CD4-positive, alpha-beta T cell (primary cell): ENCODE measurements around the gene LGI4. TPM values are rescaled to one million over a fixed set of nuclear protein-coding genes. Genes with fewer than 3 reads are reported as not detected.

Experiments
- ATAC-seq: fragments of 200-7000 bp; cut with Tn5 transposase; one replicate; pipeline ENCODE4 v1.10.0; 2022; ENCODE audit warnings: mild to moderate bottlenecking; ENCODE audit not compliant: poor library complexity
- CTCF ChIA-PET: fragments of 350-600 bp; sonication (Branson Sonifier 250); formaldehyde crosslinking; loops from one replicate; lab custom pipeline; 2021; ENCODE audit warnings: antibody characterized with exemption, inconsistent platforms; lab: Charles Lee
- POLR2A ChIA-PET: fragments of 350-600 bp; sonication (Branson Sonifier 250); formaldehyde crosslinking; loops from one replicate; lab custom pipeline; 2021; ENCODE audit warnings: antibody characterized with exemption, inconsistent platforms; lab: Charles Lee
- DNase-seq, 14 experiments: peaks; one replicate each; pipeline ENCODE4 v3.0.0-alpha.2; 2013 to 2020; ENCODE audit warnings: mixed read lengths in 2 of 14
- H3K27ac ChIP-seq, 2 donors: one replicate each; pipeline versions ENCODE4 v1.5.1 to v1.7.0; 2013; ENCODE audit warnings: low read length in 2 of 2, low read depth in 1 of 2, mild to moderate bottlenecking in 1 of 2
- H3K27me3 ChIP-seq, 2 experiments: 1 replicate in 1 of 2; 2 replicates in 1 of 2; pipeline versions ENCODE4 v1.6.1 to v1.7.0; 2013; ENCODE audit warnings: low read length in 2 of 2, control low read depth in 1 of 2, mild to moderate bottlenecking in 1 of 2, moderate library complexity in 1 of 2; ENCODE audit not compliant: insufficient read depth in 2 of 2, control insufficient read depth in 1 of 2
- H3K36me3 ChIP-seq: one replicate; pipeline ENCODE4 v1.6.1; 2013; ENCODE audit warnings: low read length, control low read depth; ENCODE audit not compliant: insufficient read depth
- H3K4me1 ChIP-seq: one replicate; pipeline ENCODE4 v1.6.1; 2013; ENCODE audit warnings: low read length, control low read depth; ENCODE audit not compliant: insufficient read depth
- H3K4me3 ChIP-seq: one replicate; pipeline ENCODE4 v1.5.1; 2013; ENCODE audit warnings: mild to moderate bottlenecking, low read length, moderate library complexity
- H3K9me3 ChIP-seq, 2 experiments: 1 replicate in 1 of 2; 2 replicates in 1 of 2; pipeline versions ENCODE4 v1.6.1 to v1.7.0; 2013; ENCODE audit warnings: low read length in 2 of 2, mild to moderate bottlenecking in 2 of 2, control low read depth in 1 of 2, moderate library complexity in 1 of 2; ENCODE audit not compliant: control insufficient read depth in 1 of 2, insufficient read depth in 1 of 2
- H3K27ac Mint-ChIP-seq: one replicate; pipeline ENCODE4 v1.8.0; 2020; ENCODE audit warnings: mixed read lengths
- H3K27me3 Mint-ChIP-seq: one replicate; pipeline ENCODE4 v1.8.0; 2021; ENCODE audit warnings: mixed read lengths
- H3K36me3 Mint-ChIP-seq: one replicate; pipeline ENCODE4 v1.8.0; 2021; ENCODE audit warnings: low read depth, mixed read lengths
- H3K4me1 Mint-ChIP-seq: one replicate; pipeline ENCODE4 v1.8.0; 2021; ENCODE audit warnings: low read depth, mixed read lengths
- H3K4me3 Mint-ChIP-seq: one replicate; pipeline ENCODE4 v1.8.0; 2020; ENCODE audit warnings: mild to moderate bottlenecking, mixed read lengths
- H3K9me3 Mint-ChIP-seq: one replicate; pipeline ENCODE4 v1.8.0; 2020; ENCODE audit warnings: mixed read lengths
- intact Hi-C, 2 experiments: fragments of 100-400 bp; cut with DNase I in 1 of 2; cut with micrococcal nuclease in 1 of 2; formaldehyde crosslinking; loops; one replicate each; pipeline versions ENCODE4 v1.15.1 to v1.9.0; 2023 to 2025; cut with DNase I, micrococcal nuclease
- total RNA-seq, 174 experiments: library from RNA in 2 of 174; stranded (reverse) in 2 of 174; gene quantifications; one replicate each; pipeline ENCODE4 v1.2.3 and lab custom pipeline; 2021 to 2026
- TF ChIP-seq, protein P1 (sequence below): fragments of 200-600 bp; IDR thresholded peaks from one replicate; pipeline ENCODE4 v1.8.0; 2022; ENCODE audit warnings: antibody characterized with exemption, mild to moderate bottlenecking

LGI4 gene
- total RNA-seq, 2 experiments from 2014 or later: 0.69 to 0.70 TPM

DNA sequence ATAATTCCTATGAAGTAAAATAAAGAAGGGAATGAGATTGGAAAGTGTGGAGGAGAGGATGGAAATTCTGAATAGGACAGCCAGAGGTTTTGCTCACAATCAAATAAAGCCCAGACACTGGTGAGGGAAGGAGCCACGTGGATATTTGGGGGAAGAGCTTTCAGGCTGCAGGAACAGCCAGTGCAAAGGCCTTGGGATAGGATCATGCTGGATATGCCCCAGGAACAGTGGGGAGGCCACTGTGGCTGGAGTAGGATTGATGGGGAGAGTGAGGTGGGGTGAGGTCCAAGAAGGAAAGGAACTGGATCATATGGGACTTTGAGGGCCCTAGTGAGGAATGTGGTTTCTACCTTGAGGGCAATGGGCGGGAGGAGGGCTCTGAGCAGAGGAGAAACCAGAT, 15.6 kb upstream of the LGI4 start:
- Histone ChIP-seq H3K36me3 (no peaks in the 10 kb centered on the region), H3K4me1 (peaks cover 15% of the 10 kb centered on the region), H3K27me3 (no peaks in the 10 kb centered on the region), H3K27ac (no peak overlapping the region), H3K9me3 (no peaks in the 10 kb centered on the region), H3K4me3 (no peak overlapping the region)
- ChIA-PET POLR2A (no interaction called here), CTCF (no interaction called here)
- Mint-ChIP-seq H3K27ac (peak overlapping the region; percentile 43), H3K27me3 (no peaks in the 10 kb centered on the region), H3K4me1 (peaks cover 33% of the 10 kb centered on the region), H3K9me3 (no peaks in the 10 kb centered on the region), H3K36me3 (peaks cover 16% of the 10 kb centered on the region), H3K4me3 (peak overlapping the region; percentile 68)
- TF ChIP-seq, protein P1, sequence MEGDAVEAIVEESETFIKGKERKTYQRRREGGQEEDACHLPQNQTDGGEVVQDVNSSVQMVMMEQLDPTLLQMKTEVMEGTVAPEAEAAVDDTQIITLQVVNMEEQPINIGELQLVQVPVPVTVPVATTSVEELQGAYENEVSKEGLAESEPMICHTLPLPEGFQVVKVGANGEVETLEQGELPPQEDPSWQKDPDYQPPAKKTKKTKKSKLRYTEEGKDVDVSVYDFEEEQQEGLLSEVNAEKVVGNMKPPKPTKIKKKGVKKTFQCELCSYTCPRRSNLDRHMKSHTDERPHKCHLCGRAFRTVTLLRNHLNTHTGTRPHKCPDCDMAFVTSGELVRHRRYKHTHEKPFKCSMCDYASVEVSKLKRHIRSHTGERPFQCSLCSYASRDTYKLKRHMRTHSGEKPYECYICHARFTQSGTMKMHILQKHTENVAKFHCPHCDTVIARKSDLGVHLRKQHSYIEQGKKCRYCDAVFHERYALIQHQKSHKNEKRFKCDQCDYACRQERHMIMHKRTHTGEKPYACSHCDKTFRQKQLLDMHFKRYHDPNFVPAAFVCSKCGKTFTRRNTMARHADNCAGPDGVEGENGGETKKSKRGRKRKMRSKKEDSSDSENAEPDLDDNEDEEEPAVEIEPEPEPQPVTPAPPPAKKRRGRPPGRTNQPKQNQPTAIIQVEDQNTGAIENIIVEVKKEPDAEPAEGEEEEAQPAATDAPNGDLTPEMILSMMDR: no peak
- no peak for DNase-seq
- ATAC-seq: no peak
- intact Hi-C loops: loop anchor here in 1 of 2 experiments (5.0 kb wide), 1 partner anchor 57 kb away; no protein-coding TSS in a partner anchor

DNA sequence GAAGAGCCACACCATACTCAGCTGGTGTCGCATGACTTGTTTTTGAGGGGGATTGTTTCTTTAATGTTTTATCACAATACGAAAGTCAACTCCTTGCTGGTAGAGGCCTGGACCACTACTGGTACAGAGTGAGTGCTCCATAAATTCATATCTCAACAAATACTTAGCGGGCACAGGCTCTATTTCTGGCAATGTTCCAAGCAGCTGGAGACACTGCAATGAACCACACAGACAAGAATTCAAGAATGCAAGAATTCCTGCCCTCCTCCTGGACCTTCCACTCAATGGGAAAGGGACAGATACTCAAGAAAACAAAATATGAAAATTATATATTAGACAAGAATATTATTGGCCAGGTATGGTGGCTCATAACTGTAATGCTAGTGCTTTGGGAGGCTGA, 14.6 kb upstream of the LGI4 start:
- H3K36me3 ChIP-seq: no peaks in the 10 kb centered on the region
- Mint-ChIP-seq H3K27ac (no peak overlapping the region), H3K4me1 (peaks cover 33% of the 10 kb centered on the region), H3K4me3 (no peak overlapping the region), H3K36me3 (peaks cover 6% of the 10 kb centered on the region), H3K9me3 (no peaks in the 10 kb centered on the region), H3K27me3 (no peaks in the 10 kb centered on the region)
- H3K9me3 ChIP-seq: no peaks in the 10 kb centered on the region
- DNase-seq: no peak
- POLR2A ChIA-PET: no interaction called here
- H3K27me3 ChIP-seq: no peaks in the 10 kb centered on the region
- H3K27ac ChIP-seq: no peak overlapping the region
- H3K4me3 ChIP-seq: no peak overlapping the region
- peaks cover 22% of the 10 kb centered on the region for H3K4me1 ChIP-seq
- CTCF ChIA-PET: no interaction called here
- TF ChIP-seq, protein P1: no peak
- intact Hi-C loops: loop anchor here (1.0 to 10.0 kb wide), 3 partner anchors 67 to 315 kb away; no protein-coding TSS in a partner anchor
- no peak for ATAC-seq

DNA sequence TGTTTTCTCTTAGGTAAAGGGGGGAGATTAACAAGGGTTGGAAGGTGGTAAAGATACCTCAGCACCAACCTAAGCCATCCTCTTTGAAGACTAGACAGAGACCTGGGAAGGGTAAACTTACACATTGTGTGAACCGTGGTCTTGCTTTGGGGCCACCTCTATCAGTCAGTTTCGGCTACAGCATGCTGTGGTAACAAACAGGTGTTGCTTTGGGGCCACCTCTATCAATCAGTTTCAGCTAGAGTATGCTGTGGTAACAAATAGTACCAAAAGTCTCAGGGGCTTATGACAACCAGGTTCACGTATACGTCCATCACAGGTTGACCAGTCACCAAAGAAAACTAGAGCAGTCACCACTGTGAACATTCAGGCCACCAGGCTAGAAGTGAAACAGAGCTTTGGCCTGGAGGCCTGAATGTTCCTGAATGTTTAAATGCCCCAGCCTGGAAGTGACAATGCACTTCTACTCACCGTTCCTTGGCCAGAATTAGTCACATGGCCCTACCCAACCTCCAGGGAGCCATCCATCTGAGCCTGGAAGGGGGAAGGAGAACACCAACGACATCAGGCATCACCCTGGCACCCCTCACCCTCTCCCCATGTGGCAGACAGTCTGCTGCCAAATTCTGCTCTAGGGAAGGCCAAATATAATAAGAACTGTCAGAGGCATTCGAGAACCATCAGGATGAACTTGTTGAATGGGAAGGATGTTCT, 12.0 kb upstream of the LGI4 start:
- no peak overlapping the region for H3K27ac Mint-ChIP-seq
- POLR2A ChIA-PET: interaction anchor here (0.6 kb wide), 1 partner anchor 66 kb away, joined by 3 read pairs; no protein-coding TSS in a partner anchor
- ATAC-seq: no peak

More for the DNA sequence above, 12.0 kb upstream of the LGI4 start:
- TF ChIP-seq, protein P1: no peak
- DNase-seq: no peak
- Histone ChIP-seq H3K36me3 (no peaks in the 10 kb centered on the region), H3K9me3 (no peaks in the 10 kb centered on the region), H3K4me3 (no peak overlapping the region), H3K4me1 (peaks cover 34% of the 10 kb centered on the region), H3K27me3 (no peaks in the 10 kb centered on the region), H3K27ac (no peak overlapping the region)
- Mint-ChIP-seq H3K4me1 (peaks cover 32% of the 10 kb centered on the region), H3K9me3 (no peaks in the 10 kb centered on the region), H3K36me3 (no peaks in the 10 kb centered on the region), H3K4me3 (no peak overlapping the region), H3K27me3 (no peaks in the 10 kb centered on the region)
- CTCF ChIA-PET: interaction anchor here (1.0 kb wide), 1 partner anchor 67 kb away, joined by 4 read pairs; no protein-coding TSS in a partner anchor
- intact Hi-C loops: loop anchor here in 1 of 2 experiments (10.0 kb wide), 2 partner anchors 172 to 318 kb away; no protein-coding TSS in a partner anchor
